A549 treated with RU486 at 1 μM for 4 hours (cell line): ENCODE data around the gene PRCD. TPM values are rescaled to one million over a fixed set of nuclear protein-coding genes. Genes with fewer than 3 reads are reported as not detected.

Experiments
- total RNA-seq: library from RNA; stranded (reverse); fragments of 200-300 nt; extraction: Qiagen RNA extraction; gene quantifications from 5 replicates; pipeline ENCODE4 v1.2.3, GENCODE V29; 2022; ENCODE audit warnings: low read depth

The PRCD gene, protein sequence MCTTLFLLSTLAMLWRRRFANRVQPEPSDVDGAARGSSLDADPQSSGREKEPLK
- total RNA-seq = not detected in 5 replicates

DNA sequence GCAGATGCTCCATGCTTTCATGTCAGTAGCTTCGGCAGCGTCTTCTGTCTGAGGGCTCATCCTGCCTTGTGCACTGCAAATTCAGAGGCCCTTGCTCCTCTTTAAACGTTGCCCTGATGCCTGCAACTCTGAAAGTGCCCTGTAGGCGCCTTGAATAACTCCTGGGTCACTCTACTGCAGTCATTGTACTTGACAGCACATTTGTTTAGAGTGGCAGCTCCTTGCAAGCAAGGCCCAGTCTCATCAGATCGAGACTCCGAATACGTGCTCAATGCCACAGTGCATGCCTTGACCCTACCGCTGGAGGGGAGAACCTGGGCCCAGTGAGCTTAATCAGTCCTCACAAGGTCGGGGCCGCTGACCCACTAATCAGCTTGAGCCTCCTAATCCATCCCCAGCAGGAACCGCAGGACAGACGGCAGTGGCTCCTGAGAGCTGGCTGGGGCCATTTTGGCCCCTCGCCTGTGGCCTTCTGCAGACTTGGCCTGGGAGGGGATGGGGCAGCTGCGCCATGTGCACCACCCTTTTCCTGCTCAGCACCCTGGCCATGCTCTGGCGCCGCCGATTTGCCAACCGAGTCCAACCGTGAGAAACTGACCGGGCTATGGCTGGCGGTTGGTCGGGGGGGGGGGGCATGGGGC lies at the start of gene PRCD:
Gene PRCD (plus strand): TSS at position 414 of the 641 bp plus-strand sequence. CDS start 98 bp downstream, at position 512.

DNA sequence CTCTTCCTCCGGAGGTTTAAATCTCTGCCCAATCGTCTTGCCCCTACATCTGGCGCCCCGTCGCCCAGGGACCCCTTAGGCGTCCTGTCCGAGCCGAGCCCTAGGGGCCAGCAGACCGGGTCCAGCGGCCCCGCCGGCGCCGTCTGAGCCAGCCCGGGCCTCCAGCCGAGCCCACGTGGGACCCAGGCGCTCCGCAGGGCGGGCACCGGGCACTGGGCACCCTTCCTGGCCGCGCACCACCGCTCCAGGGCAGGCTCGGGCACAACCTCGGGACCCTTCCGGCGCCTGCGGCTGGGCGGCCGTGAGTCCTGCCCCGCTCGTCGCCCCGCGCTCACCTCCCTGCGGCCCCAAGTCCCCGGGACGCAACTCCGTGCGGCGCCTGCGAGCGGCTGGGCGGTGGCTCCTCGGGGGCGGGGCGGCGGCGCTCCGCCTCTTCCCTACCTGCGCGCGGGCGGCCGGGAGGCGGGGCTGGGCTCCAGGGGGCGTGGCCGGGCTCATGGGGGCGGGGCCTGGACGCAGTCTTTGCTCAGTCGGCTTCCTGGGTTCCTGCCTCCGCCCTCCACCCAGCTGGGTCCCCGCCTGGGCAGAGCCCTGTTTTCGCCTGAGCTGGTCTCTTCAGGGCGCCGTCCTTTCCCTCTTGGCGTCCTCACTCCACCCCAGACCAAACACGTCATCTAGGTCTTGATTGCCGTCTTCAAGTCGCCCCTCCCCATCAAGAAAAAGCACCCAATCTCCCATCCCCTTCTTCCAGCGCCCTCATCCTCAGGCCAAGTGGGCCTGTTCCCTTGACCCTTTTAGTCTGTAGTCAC lies 38.6 kb upstream of the PRCD start, which contains the start of gene RHBDF2:
Gene RHBDF2 (minus strand): TSS at position 406 of the 809 bp plus-strand sequence. CDS start 19,899 bp downstream, outside the sequence.

DNA sequence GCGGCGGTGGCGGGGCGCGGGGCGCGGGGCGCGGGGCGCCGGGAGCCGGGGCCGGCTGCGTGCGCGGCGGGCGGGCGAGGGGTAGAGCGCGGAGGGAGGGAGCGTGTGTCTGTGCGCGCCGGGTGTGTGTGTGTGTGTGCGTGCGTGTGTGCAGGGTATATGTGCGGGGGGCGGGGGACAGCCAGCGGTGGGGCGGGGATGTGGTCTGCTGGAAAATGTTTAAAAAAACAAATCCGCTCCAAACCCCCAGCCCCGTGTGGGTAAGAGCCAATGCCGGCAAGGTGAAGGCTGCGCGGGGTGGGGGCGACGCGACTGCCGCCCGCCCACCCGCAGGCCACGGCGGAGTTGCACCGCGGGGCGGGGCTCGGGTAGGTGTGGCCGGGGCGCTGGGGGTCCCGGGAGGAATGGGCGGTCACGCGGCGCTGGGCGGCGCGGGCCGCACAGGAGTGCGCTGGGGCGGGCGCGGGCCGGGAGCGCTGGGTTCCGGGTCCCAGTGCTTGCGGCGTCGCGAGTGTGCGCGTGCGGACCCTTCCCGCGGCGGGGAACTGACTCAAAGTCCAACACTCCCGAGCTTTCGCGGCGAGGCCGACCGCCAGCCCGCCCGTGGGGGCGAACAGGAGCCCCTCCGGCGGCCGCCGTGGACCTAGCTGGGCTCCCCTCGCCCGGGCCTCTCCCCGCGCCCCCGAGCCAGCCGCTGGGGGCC lies 2.1 kb upstream of the PRCD start, which contains the start of gene CYGB:
Gene CYGB (minus strand): TSS at position 132 of the 703 bp plus-strand sequence. CDS start 167 bp downstream, outside the sequence.

DNA sequence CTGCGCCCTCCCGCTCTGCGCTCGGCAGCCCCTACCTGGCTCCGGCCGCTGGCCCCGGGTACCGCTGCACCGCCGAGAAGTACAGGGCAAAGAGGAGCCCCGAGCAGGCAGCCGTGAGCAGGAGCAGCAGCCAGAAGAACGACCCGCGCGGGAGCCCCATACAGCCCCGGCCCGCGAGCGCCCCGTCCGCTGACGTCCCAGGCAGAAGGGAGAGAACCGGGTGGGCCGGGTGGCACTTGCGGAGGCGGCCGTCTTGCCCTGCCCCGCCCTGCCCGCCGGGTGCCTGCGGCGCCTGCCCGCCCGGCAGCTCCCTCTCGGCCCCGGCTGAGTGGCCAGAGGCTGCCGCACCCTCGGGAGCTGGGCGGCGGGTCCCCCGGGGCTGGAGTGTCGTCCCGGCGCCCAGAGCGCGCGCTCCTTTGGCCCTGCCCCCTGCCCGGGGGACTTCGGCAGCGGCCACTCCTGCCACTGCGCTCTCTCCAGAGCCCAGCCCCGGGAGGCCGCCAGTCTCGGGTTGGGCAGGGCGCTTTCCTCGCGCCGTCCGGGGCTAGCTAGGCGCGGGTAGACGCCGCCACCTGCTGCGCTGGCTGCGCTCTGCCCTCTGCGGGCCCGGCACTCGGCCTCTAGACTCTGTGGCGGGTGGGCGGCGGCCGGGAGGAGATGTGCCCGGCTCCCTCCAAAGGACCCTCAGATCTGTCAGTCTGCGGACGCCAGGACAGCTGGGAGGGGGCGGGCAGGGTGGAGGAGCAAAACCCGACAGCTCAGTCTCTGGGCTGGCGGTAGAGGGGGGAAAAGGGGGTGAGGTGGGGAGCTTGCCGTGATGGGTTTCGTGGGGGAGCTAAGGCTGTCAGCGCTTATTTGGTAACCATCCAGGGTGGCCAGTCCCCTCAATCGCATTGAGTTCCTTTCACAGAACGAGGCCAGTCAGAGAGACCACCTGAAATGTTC lies 46.1 kb downstream of the PRCD start, which contains the start of gene ST6GALNAC2:
Gene ST6GALNAC2 (minus strand): TSS at position 212 of the 945 bp plus-strand sequence. CDS start 52 bp downstream, at position 160.

Other genes with a start within 250 kb of the PRCD start
- gene QRICH2, start 231.8 kb upstream of the PRCD start, total RNA-seq = 0.56 to 1.9 TPM (median 0.67 TPM) in 5 replicates
- 53.8 to 71.5 TPM (median 61.9 TPM) in 5 replicates for gene PRPSAP1, start 186.1 kb upstream of the PRCD start, total RNA-seq
- gene SPHK1, start 155.4 kb upstream of the PRCD start, total RNA-seq = 42.5 to 70.8 TPM (median 55.3 TPM) in 5 replicates
- gene UBE2O, start 86.9 kb upstream of the PRCD start, total RNA-seq = 27.5 to 34.5 TPM (median 34.0 TPM) in 5 replicates
- 0.38 to 0.74 TPM (median 0.57 TPM) in 4 of 5 replicates, not detected in the other for gene AANAT, start 72.4 kb upstream of the PRCD start, total RNA-seq
- gene RHBDF2, start 38.6 kb upstream of the PRCD start, total RNA-seq = 50.2 to 69.1 TPM (median 61.3 TPM) in 5 replicates
- gene CYGB, start 2.3 kb upstream of the PRCD start, total RNA-seq = 0.73 to 1.4 TPM (median 1.1 TPM) in 5 replicates
- 0.28 to 0.70 TPM (median 0.33 TPM) in 4 of 5 replicates, not detected in the other for gene ST6GALNAC2, start 45.8 kb downstream of the PRCD start, total RNA-seq
- 0.07 to 0.81 TPM (median 0.46 TPM) in 3 of 5 replicates, not detected in the others for gene ST6GALNAC1, start 103.7 kb downstream of the PRCD start, total RNA-seq
- gene MXRA7, start 170.9 kb downstream of the PRCD start, total RNA-seq = 60.2 to 76.7 TPM (median 63.6 TPM) in 5 replicates
- 66.9 to 80.7 TPM (median 72.6 TPM) in 5 replicates for gene JMJD6, start 186.6 kb downstream of the PRCD start, total RNA-seq
- gene METTL23, start 186.8 kb downstream of the PRCD start, total RNA-seq = 51.1 to 63.5 TPM (median 59.8 TPM) in 5 replicates
- 380 to 475 TPM (median 459 TPM) in 5 replicates for gene SRSF2, start 197.3 kb downstream of the PRCD start, total RNA-seq
- 19.7 to 23.5 TPM (median 22.5 TPM) in 5 replicates for gene MFSD11, start 198.1 kb downstream of the PRCD start, total RNA-seq